ENCODE data around the gene ME3. TPM values are rescaled to one million over a fixed set of nuclear protein-coding genes. Genes with fewer than 3 reads are reported as not detected.

Gene ME3
- total and polyA plus RNA-seq, 2 donors (not counting 1 experiment from before 2014, with no cell fraction given): 1.3 TPM; not detected in 1

DNA sequence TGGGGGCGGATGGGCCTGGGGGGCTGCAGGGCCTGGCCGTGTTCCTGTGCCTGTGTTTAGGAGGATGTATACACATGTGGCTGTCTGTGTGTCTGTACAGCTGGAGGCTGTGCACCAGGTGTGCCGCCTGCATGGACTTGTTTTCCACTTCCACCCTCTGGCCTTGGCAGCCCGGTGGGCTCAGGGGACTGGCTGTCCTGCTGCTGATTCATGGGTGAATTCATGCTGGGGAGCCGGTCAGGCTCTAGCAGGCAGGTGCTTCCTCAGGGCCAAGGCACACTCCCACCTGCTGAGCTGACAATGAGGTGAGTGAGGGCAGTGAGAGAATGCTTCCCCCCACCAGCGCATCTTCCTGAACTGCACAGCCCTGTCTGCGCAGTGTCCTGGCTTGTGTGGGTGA lies 209.3 kb downstream of the ME3 start:
- intact Hi-C loops (cut with micrococcal nuclease): no loop called here
- no peaks in the 10 kb centered on the region for H3K79me2 ChIP-seq (ENCODE audit: control insufficient read depth, insufficient read depth, low read length)
- no peak overlapping the region for H3K4me3 Mint-ChIP-seq
- TF ChIP-seq, protein P1, sequence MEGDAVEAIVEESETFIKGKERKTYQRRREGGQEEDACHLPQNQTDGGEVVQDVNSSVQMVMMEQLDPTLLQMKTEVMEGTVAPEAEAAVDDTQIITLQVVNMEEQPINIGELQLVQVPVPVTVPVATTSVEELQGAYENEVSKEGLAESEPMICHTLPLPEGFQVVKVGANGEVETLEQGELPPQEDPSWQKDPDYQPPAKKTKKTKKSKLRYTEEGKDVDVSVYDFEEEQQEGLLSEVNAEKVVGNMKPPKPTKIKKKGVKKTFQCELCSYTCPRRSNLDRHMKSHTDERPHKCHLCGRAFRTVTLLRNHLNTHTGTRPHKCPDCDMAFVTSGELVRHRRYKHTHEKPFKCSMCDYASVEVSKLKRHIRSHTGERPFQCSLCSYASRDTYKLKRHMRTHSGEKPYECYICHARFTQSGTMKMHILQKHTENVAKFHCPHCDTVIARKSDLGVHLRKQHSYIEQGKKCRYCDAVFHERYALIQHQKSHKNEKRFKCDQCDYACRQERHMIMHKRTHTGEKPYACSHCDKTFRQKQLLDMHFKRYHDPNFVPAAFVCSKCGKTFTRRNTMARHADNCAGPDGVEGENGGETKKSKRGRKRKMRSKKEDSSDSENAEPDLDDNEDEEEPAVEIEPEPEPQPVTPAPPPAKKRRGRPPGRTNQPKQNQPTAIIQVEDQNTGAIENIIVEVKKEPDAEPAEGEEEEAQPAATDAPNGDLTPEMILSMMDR (IDR thresholded peaks at IDR 0.05): no peak
- TF ChIP-seq EZH2 (IDR thresholded peaks at IDR 0.05; ENCODE audit: borderline replicate concordance, insufficient read depth, low read depth, low read length, poor library complexity, severe bottlenecking): no peak
- no peaks in the 10 kb centered on the region for H3K4me1 Mint-ChIP-seq
- WGBS (ENCODE audit: insufficient coverage): 33% methylated on average over 4 of the region's 7 CpGs
- no peaks in the 10 kb centered on the region for H3K27me3 ChIP-seq (replicated peaks in 1 of 4; ENCODE audit: control extremely low read depth in 1 of 4, control insufficient read depth in 3 of 4, insufficient read depth in 4 of 4, low read length in 3 of 4)
- H2AFZ ChIP-seq (ENCODE audit: insufficient read depth, low read depth, low read length, poor library complexity, severe bottlenecking): no peak overlapping the region
- CTCF ChIA-PET: interaction anchor here (1.9 kb wide), 1 partner anchor 10 kb away, joined by 7 read pairs; no protein-coding TSS in a partner anchor
- H3K4me2 ChIP-seq (replicated peaks; ENCODE audit: low read depth, low read length, poor library complexity, severe bottlenecking): no peak overlapping the region
- DNase-seq: no peak
- H3K4me1 ChIP-seq (ENCODE audit: control insufficient read depth in 2 of 2, insufficient read depth in 2 of 2, low read length in 2 of 2): no peaks in the 10 kb centered on the region
- POLR2A ChIA-PET: no interaction called here
- no peaks in the 10 kb centered on the region for H3K36me3 ChIP-seq (replicated peaks in 1 of 2; ENCODE audit: control extremely low read depth in 1 of 2, control insufficient read depth in 1 of 2, extremely low read depth in 1 of 2, insufficient read depth in 2 of 2, low read length in 1 of 2)
- no peaks in the 10 kb centered on the region for H3K27me3 Mint-ChIP-seq
- H3K9ac ChIP-seq (ENCODE audit: low read length): no peak overlapping the region
- no peak overlapping the region for H3K27ac Mint-ChIP-seq
- H3K9me3 ChIP-seq (ENCODE audit: control extremely low read depth in 1 of 3, control insufficient read depth in 2 of 3, insufficient read depth in 1 of 3, low read length in 2 of 3): no peaks in the 10 kb centered on the region
- no peaks in the 10 kb centered on the region for H3K9me3 Mint-ChIP-seq (ENCODE audit: insufficient read depth)
- no peaks in the 10 kb centered on the region for H4K20me1 ChIP-seq (ENCODE audit: control insufficient read depth, insufficient read depth, low read length, poor library complexity, severe bottlenecking)
- no peak for ATAC-seq (ENCODE audit: low read depth)
- no peak overlapping the region for H3K27ac ChIP-seq (ENCODE audit: low read length in 2 of 2)
- H3K4me3 ChIP-seq (ENCODE audit: control extremely low read depth in 1 of 5, extremely low read depth in 1 of 5, insufficient read depth in 1 of 5, low read depth in 2 of 5, low read length in 4 of 5): no peak overlapping the region

- DNase-seq (no peak), ATAC-seq (ENCODE audit: low read depth) (no peak)
- Histone ChIP-seq H3K36me3 (replicated peaks in 1 of 2; ENCODE audit: control extremely low read depth in 1 of 2, control insufficient read depth in 1 of 2, extremely low read depth in 1 of 2, insufficient read depth in 2 of 2, low read length in 1 of 2) (no peaks in the 10 kb centered on the region), H3K27ac (ENCODE audit: low read length in 2 of 2) (no peak overlapping the region), H3K9ac (ENCODE audit: low read length) (no peak overlapping the region), H3K4me2 (replicated peaks; ENCODE audit: low read depth, low read length, poor library complexity, severe bottlenecking) (no peak overlapping the region), H3K27me3 (replicated peaks in 1 of 4; ENCODE audit: control extremely low read depth in 1 of 4, control insufficient read depth in 3 of 4, insufficient read depth in 4 of 4, low read length in 3 of 4) (no peaks in the 10 kb centered on the region), H2AFZ (ENCODE audit: insufficient read depth, low read depth, low read length, poor library complexity, severe bottlenecking) (no peak overlapping the region), H3K4me3 (ENCODE audit: control extremely low read depth in 1 of 5, extremely low read depth in 1 of 5, insufficient read depth in 1 of 5, low read depth in 2 of 5, low read length in 4 of 5) (no peak overlapping the region), H4K20me1 (ENCODE audit: control insufficient read depth, insufficient read depth, low read length, poor library complexity, severe bottlenecking) (no peaks in the 10 kb centered on the region), H3K79me2 (ENCODE audit: control insufficient read depth, insufficient read depth, low read length) (no peaks in the 10 kb centered on the region), H3K9me3 (ENCODE audit: control extremely low read depth in 1 of 3, control insufficient read depth in 2 of 3, insufficient read depth in 1 of 3, low read length in 2 of 3) (no peaks in the 10 kb centered on the region), H3K4me1 (ENCODE audit: control insufficient read depth in 2 of 2, insufficient read depth in 2 of 2, low read length in 2 of 2) (no peaks in the 10 kb centered on the region)
- POLR2A ChIA-PET: no interaction called here
- CTCF ChIA-PET: interaction anchor here (0.6 to 1.9 kb wide), 4 partner anchors 8 to 14 kb away, joined by 3 to 7 read pairs (median 4); no protein-coding TSS in a partner anchor
- H3K27ac Mint-ChIP-seq: no peak overlapping the region
- H3K9me3 Mint-ChIP-seq (ENCODE audit: insufficient read depth): no peaks in the 10 kb centered on the region
- H3K4me3 Mint-ChIP-seq: no peak overlapping the region
- TF ChIP-seq, protein P1 (IDR thresholded peaks at IDR 0.05): no peak
- no peak for TF ChIP-seq EZH2 (IDR thresholded peaks at IDR 0.05; ENCODE audit: borderline replicate concordance, insufficient read depth, low read depth, low read length, poor library complexity, severe bottlenecking)
- intact Hi-C loops (cut with micrococcal nuclease): no loop called here
- no CpG with 5 or more reads among the region's 1 CpG for WGBS (ENCODE audit: insufficient coverage)
- H3K4me1 Mint-ChIP-seq: no peaks in the 10 kb centered on the region
- no peaks in the 10 kb centered on the region for H3K27me3 Mint-ChIP-seq
Measured at GRCh38 chr11:86461892-86462291, 210.5 kb downstream of the ME3 start.
